Measurements from ENCODE around the gene HNRNPLL. TPM values are rescaled to one million over a fixed set of nuclear protein-coding genes. Genes with fewer than 3 reads are reported as not detected.

The HNRNPLL gene
- total RNA-seq, 4 donors from 2014 or later = 35.6 to 100 (median 55.4) TPM

DNA sequence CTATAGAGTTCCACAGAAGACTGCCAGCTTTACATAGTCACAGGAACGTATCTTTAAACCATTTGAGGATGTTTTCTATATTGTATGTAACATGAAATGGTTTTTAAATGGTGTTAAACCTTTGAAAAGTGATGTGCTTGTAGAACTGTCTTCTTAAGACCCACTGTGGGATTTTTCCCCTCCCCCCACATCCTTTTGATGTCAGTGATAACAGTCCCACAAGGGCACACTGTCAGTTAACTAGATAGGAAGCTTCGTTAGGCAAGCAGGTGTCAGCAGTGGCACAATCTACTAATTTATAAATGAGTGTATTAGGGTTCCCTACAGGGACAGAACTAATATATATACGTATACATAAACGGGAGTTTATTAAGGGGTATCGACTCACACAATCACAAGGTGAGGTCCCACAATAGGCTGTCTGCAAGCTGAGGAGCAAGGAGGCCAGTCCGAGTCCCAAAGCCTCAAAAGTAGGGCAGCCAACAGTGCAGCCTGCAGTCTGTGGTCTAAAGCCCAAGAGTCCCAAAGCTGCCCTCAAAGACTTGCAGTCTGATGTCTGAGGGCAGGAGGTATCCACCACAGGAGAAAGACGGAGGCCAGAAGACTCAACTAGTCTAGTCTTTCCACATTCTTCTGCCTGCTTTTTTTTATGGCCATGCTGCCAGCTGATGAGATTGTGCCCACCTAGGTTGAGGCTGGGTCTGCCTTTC is 23.8 kb upstream of the HNRNPLL start:
- TF ChIP-seq, protein P1, sequence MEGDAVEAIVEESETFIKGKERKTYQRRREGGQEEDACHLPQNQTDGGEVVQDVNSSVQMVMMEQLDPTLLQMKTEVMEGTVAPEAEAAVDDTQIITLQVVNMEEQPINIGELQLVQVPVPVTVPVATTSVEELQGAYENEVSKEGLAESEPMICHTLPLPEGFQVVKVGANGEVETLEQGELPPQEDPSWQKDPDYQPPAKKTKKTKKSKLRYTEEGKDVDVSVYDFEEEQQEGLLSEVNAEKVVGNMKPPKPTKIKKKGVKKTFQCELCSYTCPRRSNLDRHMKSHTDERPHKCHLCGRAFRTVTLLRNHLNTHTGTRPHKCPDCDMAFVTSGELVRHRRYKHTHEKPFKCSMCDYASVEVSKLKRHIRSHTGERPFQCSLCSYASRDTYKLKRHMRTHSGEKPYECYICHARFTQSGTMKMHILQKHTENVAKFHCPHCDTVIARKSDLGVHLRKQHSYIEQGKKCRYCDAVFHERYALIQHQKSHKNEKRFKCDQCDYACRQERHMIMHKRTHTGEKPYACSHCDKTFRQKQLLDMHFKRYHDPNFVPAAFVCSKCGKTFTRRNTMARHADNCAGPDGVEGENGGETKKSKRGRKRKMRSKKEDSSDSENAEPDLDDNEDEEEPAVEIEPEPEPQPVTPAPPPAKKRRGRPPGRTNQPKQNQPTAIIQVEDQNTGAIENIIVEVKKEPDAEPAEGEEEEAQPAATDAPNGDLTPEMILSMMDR (IDR thresholded peaks at IDR 0.05) = no peak
- no peak for TF ChIP-seq POLR2A (IDR thresholded peaks at IDR 0.05)
- H3K36me3 ChIP-seq = no peaks in the 10 kb centered on the region
- no peaks in the 10 kb centered on the region for H3K9me3 ChIP-seq
- no peak overlapping the region for H3K4me3 ChIP-seq
- H3K4me1 ChIP-seq = no peaks in the 10 kb centered on the region
- no peaks in the 10 kb centered on the region for H3K27me3 ChIP-seq
- intact Hi-C loops (cut with DNase I; ENCODE audit: low total_unique reads) = no loop called here
- H3K27ac ChIP-seq = no peak overlapping the region
- DNase-seq = no peak

DNA sequence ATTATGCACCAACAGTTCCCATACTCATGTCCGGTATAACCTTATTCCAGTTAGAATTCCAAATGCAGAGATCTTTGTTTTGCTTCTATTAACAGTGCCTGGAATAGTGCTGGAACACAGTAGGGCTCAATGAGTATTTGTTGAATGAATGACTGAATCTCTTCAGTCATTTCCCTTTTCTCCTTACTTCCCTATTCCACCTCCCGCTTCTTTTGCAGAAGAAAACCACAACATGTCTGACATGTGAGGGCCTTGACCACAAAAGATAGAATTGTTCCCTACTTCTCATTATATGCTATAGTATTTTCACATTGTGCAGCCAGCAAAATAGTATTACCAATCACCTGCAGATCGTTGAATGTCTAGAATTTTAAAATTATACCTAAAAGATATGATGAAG is 19.5 kb upstream of the HNRNPLL start:
- Histone ChIP-seq H3K36me3 (no peaks in the 10 kb centered on the region), H3K27ac (no peak overlapping the region), H3K27me3 (no peaks in the 10 kb centered on the region), H3K4me3 (no peak overlapping the region), H3K9me3 (no peaks in the 10 kb centered on the region), H3K4me1 (no peaks in the 10 kb centered on the region)
- intact Hi-C loops (cut with DNase I; ENCODE audit: low total_unique reads) = no loop called here
- DNase-seq = no peak
- TF ChIP-seq POLR2A (IDR thresholded peaks at IDR 0.05) = no peak
- TF ChIP-seq, protein P1 (IDR thresholded peaks at IDR 0.05) = no peak

DNA sequence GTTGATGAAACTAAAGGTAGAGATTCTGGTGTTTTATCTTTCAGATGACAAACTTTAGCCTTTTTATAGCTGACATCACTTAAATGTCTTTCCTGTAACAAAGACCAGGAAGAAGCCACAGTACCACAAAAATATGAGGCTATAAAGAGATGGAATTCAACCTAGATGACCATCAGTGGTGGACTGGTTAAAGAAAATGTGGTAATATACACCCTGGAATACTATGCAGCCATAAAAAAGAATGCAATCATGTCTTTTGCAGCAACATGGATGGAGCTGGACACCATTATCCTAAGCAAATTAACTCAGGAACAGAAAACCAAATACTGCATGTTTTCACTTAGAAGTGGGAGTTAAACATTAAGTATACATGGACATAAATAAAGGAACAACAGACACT is 18.3 kb upstream of the HNRNPLL start:
- Histone ChIP-seq H3K27ac (no peak overlapping the region), H3K4me3 (no peak overlapping the region), H3K36me3 (no peaks in the 10 kb centered on the region), H3K27me3 (no peaks in the 10 kb centered on the region), H3K4me1 (no peaks in the 10 kb centered on the region), H3K9me3 (no peaks in the 10 kb centered on the region)
- TF ChIP-seq POLR2A (IDR thresholded peaks at IDR 0.05) = no peak
- TF ChIP-seq, protein P1 (IDR thresholded peaks at IDR 0.05) = no peak
- DNase-seq = no peak
- intact Hi-C loops (cut with DNase I; ENCODE audit: low total_unique reads) = no loop called here

DNA sequence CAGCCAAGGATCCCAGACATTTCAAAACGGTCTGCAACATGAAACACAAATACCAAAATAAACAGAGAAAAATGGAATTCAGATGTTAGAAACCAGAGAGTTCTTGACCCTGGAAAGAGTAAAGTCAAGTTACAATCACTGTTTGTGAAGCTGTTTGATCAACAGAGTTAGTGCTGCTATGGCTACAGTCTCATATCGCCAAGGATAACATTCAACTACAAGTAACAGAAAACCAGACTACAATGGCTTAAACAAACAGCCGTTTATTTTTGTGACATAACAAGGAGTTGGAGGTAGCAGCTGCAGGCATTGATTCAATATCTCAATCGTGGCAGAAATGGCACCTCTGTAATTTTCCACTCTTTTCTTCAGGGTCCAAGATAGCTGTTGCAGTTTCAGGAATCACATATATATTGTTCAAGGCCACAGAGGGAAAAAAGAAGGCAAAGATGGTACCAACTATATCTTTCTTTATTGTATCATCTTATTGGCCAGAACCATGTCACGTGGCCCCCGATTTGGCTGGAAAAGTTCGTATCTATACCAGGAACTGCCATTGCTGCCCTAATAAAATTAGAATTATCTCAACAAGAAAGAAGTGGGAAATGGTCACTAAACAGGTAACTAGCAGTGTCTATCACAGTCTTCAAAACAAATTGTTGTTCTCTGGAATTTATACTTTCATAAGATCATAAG is 17.7 kb upstream of the HNRNPLL start:
- no peaks in the 10 kb centered on the region for H3K9me3 ChIP-seq
- H3K4me3 ChIP-seq = no peak overlapping the region
- TF ChIP-seq, protein P1 (IDR thresholded peaks at IDR 0.05) = no peak
- no peak for TF ChIP-seq POLR2A (IDR thresholded peaks at IDR 0.05)
- no peak overlapping the region for H3K27ac ChIP-seq
- intact Hi-C loops (cut with DNase I; ENCODE audit: low total_unique reads) = no loop called here
- no peak for DNase-seq
- H3K36me3 ChIP-seq = no peaks in the 10 kb centered on the region
- no peaks in the 10 kb centered on the region for H3K4me1 ChIP-seq
- no peaks in the 10 kb centered on the region for H3K27me3 ChIP-seq

DNA sequence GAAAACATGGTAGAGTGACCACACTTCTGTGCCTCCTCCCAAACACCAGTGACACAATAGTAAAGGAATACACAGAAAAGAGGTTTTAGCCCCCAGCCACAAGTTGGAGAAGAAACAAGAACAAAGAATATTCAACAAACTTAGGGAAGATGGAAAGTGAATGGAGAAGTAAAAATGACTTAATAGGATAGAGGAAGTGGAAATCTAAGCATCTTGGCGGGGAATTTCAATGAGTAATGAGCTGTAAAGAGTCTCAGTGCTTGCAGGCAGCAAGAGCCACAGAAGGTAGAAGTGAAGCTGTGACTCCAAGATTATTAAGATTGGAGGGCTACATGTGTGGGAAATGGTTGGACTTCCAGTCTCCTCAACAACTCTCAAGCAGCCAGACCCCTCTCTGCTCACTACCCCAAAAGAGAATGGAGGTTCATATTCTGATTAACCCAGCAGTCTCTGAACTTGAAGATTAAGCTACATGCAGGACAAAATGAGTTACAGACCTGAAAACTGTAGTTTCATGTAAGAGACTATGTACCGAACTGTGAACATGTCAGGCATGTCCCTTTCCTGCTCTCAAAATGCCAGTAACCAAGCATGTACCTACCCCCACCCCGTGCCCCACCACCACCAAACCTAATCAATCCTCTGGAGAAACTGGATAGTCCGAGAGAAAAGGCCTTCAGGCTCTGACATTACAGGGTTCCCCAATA is 16.9 kb upstream of the HNRNPLL start:
- Histone ChIP-seq H3K27me3 (no peaks in the 10 kb centered on the region), H3K36me3 (no peaks in the 10 kb centered on the region), H3K4me3 (no peak overlapping the region), H3K4me1 (no peaks in the 10 kb centered on the region), H3K9me3 (no peaks in the 10 kb centered on the region), H3K27ac (no peak overlapping the region)
- no peak for DNase-seq
- TF ChIP-seq POLR2A (IDR thresholded peaks at IDR 0.05) = no peak
- TF ChIP-seq, protein P1 (IDR thresholded peaks at IDR 0.05) = no peak
- intact Hi-C loops (cut with DNase I; ENCODE audit: low total_unique reads) = no loop called here

All from uterus (tissue), 4 donors.